ENCODE measurements around the gene TTC5. TPM values are rescaled to one million over a fixed set of nuclear protein-coding genes. Genes with fewer than 3 reads are reported as not detected.
A peak's percentile ranks its signal among the peaks of the same experiment; 100 is the strongest.

The TTC5 gene
- total RNA-seq, 1 experiment from 2014 or later = 20.6 TPM

DNA sequence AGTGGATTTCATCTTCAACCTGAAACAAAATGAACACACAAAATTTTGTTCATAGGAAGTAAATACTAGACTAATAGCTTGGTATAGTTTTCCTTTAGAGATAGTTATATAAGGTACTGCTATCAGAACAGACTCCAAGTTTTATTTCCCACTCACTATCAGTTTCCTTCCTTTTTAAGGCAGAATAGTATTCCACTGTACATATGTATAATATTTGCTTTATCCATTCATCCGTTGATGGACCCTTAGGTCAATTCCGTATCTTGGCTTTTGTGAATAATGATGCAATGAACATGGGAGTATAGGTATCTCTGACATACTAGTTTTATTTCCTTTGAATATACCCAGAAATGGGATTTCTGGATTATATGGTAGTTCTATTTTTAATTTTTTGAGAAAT lies 23.6 kb upstream of the TTC5 start:
- H3K36me3 Mint-ChIP-seq (ENCODE audit: insufficient read depth in 1 of 3, low read depth in 3 of 3) = peaks cover 31 to 70% (median 61%) of the 10 kb centered on the region in 3 experiments
- DNase-seq = no peak
- Histone ChIP-seq H3K23me2 (ENCODE audit: insufficient read length, low read depth, low read length, poor library complexity, severe bottlenecking) (peaks cover 6% of the 10 kb centered on the region), H3K56ac (ENCODE audit: insufficient read length, low read depth, low read length) (no peak overlapping the region), H3K27ac (ENCODE audit: insufficient read length, low read depth, low read length) (no peak overlapping the region), H3K4me1 (ENCODE audit: insufficient read depth, low read length) (peaks cover 6% of the 10 kb centered on the region), H3K79me1 (ENCODE audit: insufficient read depth, low read depth, low read length, poor library complexity, severe bottlenecking) (no peaks in the 10 kb centered on the region), H4K5ac (ENCODE audit: insufficient read length, low read depth, low read length) (no peak overlapping the region), H3K27me3 (ENCODE audit: insufficient read depth, low read length) (no peaks in the 10 kb centered on the region), H3T11ph (ENCODE audit: low read length) (no peak overlapping the region), H4K8ac (replicated peaks; ENCODE audit: insufficient read length, low read depth, low read length) (no peak overlapping the region), H3K79me2 (ENCODE audit: insufficient read depth, low read length) (peaks cover 41% of the 10 kb centered on the region), H2BK5ac (ENCODE audit: insufficient read length, low read length) (no peak overlapping the region), H3K4me2 (ENCODE audit: insufficient read depth, insufficient read length, low read length) (no peak overlapping the region), H2BK15ac (ENCODE audit: low read depth, low read length) (no peak overlapping the region), H2BK12ac (ENCODE audit: insufficient read length, low read depth, low read length) (no peak overlapping the region), H2AFZ (ENCODE audit: low read length) (no peak overlapping the region), H3K14ac (ENCODE audit: insufficient read depth, low read length) (no peak overlapping the region), H2AK5ac (ENCODE audit: insufficient read length, low read length) (no peak overlapping the region), H3K18ac (ENCODE audit: insufficient read length, low read depth, low read length) (no peak overlapping the region), H2BK20ac (ENCODE audit: low read depth, low read length, poor library complexity, severe bottlenecking) (no peak overlapping the region), H3K9ac (ENCODE audit: extremely low read depth, insufficient read length, low read length) (peak overlapping the region; percentile 18), H3K23ac (ENCODE audit: insufficient read length, low read depth, low read length) (no peak overlapping the region), H2BK120ac (ENCODE audit: low read depth, low read length, poor library complexity, severe bottlenecking) (no peak overlapping the region), H4K20me1 (ENCODE audit: control insufficient read depth, insufficient read depth, insufficient read length) (no peaks in the 10 kb centered on the region), H3K9me3 (ENCODE audit: control insufficient read depth, low read depth, low read length) (no peaks in the 10 kb centered on the region), H4K91ac (ENCODE audit: insufficient read length, low read depth, low read length) (no peak overlapping the region), H3K4ac (ENCODE audit: low read depth, low read length) (no peak overlapping the region)
- TF ChIP-seq, protein P1, sequence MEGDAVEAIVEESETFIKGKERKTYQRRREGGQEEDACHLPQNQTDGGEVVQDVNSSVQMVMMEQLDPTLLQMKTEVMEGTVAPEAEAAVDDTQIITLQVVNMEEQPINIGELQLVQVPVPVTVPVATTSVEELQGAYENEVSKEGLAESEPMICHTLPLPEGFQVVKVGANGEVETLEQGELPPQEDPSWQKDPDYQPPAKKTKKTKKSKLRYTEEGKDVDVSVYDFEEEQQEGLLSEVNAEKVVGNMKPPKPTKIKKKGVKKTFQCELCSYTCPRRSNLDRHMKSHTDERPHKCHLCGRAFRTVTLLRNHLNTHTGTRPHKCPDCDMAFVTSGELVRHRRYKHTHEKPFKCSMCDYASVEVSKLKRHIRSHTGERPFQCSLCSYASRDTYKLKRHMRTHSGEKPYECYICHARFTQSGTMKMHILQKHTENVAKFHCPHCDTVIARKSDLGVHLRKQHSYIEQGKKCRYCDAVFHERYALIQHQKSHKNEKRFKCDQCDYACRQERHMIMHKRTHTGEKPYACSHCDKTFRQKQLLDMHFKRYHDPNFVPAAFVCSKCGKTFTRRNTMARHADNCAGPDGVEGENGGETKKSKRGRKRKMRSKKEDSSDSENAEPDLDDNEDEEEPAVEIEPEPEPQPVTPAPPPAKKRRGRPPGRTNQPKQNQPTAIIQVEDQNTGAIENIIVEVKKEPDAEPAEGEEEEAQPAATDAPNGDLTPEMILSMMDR (conservative IDR thresholded peaks at IDR 0.05) = no peak
- no CpG with 5 or more reads among the region's 2 CpGs for WGBS (ENCODE audit: extremely low coverage, insufficient read length, low lambda C conversion rate)
- peaks cover 36 to 37% of the 10 kb centered on the region in 2 experiments for H3K4me1 Mint-ChIP-seq
- no peak overlapping the region; a peak in 1 of 7 replicates for H3K27ac Mint-ChIP-seq
- no peak overlapping the region for H3K4me3 Mint-ChIP-seq
- no peaks in the 10 kb centered on the region for H3K27me3 Mint-ChIP-seq (ENCODE audit: low read depth)
- peaks cover 0 to 3% of the 10 kb centered on the region in 2 experiments; a peak in 1 of 5 replicates for H3K9me3 Mint-ChIP-seq

Measured in H9 (cell line).